SU-DHL-6 (cell line): Measurements from ENCODE around the gene IFFO2.

Experiments used
- CTCF ChIP-seq: fragments of 200-600 bp; sonication (generic); IDR thresholded peaks from one replicate; pipeline ENCODE4 v1.5.1; 2017; ENCODE audit warnings: antibody characterized with exemption, mild to moderate bottlenecking, low read length, moderate library complexity; ENCODE audit not compliant: insufficient read depth, poor library complexity, severe bottlenecking
- EZH2phosphoT487 ChIP-seq: fragments of 200-600 bp; sonication (generic), shearing (Covaris generic); conservative IDR thresholded peaks from 2 replicates; pipeline ENCODE4 v1.6.1; 2018; ENCODE audit warnings: mild to moderate bottlenecking, antibody characterized with exemption, low read length, moderate library complexity, mixed read lengths

- TF ChIP-seq CTCF (no peak), EZH2phosphoT487 (no peak)
Observed at GRCh38 chr1:18868801-18869424, 87.6 kb downstream of the IFFO2 start.
